Ishikawa (cell line): ENCODE measurements around the gene LAYN.

Experiments used
- CEBPB ChIP-seq: IDR thresholded peaks from 2 replicates; pipeline ENCODE4 v1.6.1; 2012
- CREB1 ChIP-seq: IDR thresholded peaks from 2 replicates; pipeline ENCODE4 v1.6.1; 2012; ENCODE audit warnings: low read depth
- EGR1 ChIP-seq: IDR thresholded peaks from 2 replicates; pipeline ENCODE4 v1.6.1; 2012
- EP300 ChIP-seq: IDR thresholded peaks from 2 replicates; pipeline ENCODE4 v1.6.1; 2012; ENCODE audit warnings: borderline replicate concordance
- FOXM1 ChIP-seq: IDR thresholded peaks from 2 replicates; pipeline ENCODE4 v1.6.1; 2012; ENCODE audit warnings: low read depth, borderline replicate concordance
- MAX ChIP-seq: IDR thresholded peaks from 2 replicates; pipeline ENCODE4 v1.6.1; 2012
- NFIC ChIP-seq: IDR thresholded peaks from 2 replicates; pipeline ENCODE4 v1.6.1; 2012
- RAD21 ChIP-seq: IDR thresholded peaks from 2 replicates; pipeline ENCODE4 v1.6.1; 2012; ENCODE audit warnings: low read depth
- REST ChIP-seq: IDR thresholded peaks from 2 replicates; pipeline ENCODE4 v1.6.1; 2012; ENCODE audit warnings: low read depth, mild to moderate bottlenecking
- TAF1 ChIP-seq: IDR thresholded peaks from 2 replicates; pipeline ENCODE4 v1.6.1; 2012; ENCODE audit warnings: low read depth, mild to moderate bottlenecking
- TCF12 ChIP-seq: IDR thresholded peaks from 2 replicates; pipeline ENCODE4 v1.6.1; 2012; ENCODE audit warnings: low read depth
- TEAD4 ChIP-seq: IDR thresholded peaks from 2 replicates; pipeline ENCODE4 v1.6.1; 2012
- USF1 ChIP-seq: IDR thresholded peaks from 2 replicates; pipeline ENCODE4 v1.6.1; 2012
- YY1 ChIP-seq: IDR thresholded peaks from 2 replicates; pipeline ENCODE4 v1.6.1; 2012; ENCODE audit warnings: low read depth
- ZBTB7A ChIP-seq: IDR thresholded peaks from 2 replicates; pipeline ENCODE4 v1.6.1; 2012; ENCODE audit warnings: low read depth

Gene LAYN, protein sequence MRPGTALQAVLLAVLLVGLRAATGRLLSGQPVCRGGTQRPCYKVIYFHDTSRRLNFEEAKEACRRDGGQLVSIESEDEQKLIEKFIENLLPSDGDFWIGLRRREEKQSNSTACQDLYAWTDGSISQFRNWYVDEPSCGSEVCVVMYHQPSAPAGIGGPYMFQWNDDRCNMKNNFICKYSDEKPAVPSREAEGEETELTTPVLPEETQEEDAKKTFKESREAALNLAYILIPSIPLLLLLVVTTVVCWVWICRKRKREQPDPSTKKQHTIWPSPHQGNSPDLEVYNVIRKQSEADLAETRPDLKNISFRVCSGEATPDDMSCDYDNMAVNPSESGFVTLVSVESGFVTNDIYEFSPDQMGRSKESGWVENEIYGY

GRCh38 chr11:111540114-111540936 lies at the start of gene LAYN:
TSS of gene LAYN (plus strand) at chr11:111540720. CDS start at chr11:111540844, 124 bp downstream.
- TF ChIP-seq CEBPB = no peak

GRCh38 chr11:111494040-111494439 lies 46.5 kb upstream of the LAYN start:
- no peak for TF ChIP-seq REST
- TF ChIP-seq FOXM1 = no peak
- no peak for TF ChIP-seq EGR1
- TF ChIP-seq MAX = no peak
- TF ChIP-seq RAD21 = no peak
- TF ChIP-seq CEBPB = no peak
- no peak for TF ChIP-seq ZBTB7A
- no peak for TF ChIP-seq TEAD4

- TF ChIP-seq YY1 (no peak), MAX (no peak), REST (no peak), EP300 (no peak), EGR1 (no peak), TAF1 (no peak), ZBTB7A (no peak)
Observed at GRCh38 chr11:111499483-111499882, 41.0 kb upstream of the LAYN start.

DNA sequence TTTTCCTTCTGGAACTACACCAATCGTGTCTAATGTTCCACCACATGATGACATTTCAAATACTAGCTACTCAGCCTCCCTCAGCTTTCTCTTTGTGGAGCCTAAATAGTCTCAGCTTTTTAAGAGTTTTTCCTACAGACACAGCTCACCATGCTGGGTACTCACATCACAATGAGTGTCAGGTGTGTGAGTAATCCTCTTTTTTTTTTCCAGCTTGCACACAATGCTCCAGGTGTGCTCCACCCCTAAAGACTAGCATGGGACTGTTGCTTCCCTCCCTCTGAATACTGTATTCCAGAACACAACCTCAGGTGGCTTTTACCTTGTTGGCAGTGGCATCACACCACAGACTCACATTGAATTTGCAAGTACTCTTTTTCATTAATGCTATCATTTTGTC lies 40.0 kb upstream of the LAYN start:
- TF ChIP-seq EGR1 = no peak
- TF ChIP-seq TEAD4 = no peak
- no peak for TF ChIP-seq YY1
- no peak for TF ChIP-seq USF1
- no peak for TF ChIP-seq ZBTB7A
- TF ChIP-seq REST = no peak
- TF ChIP-seq NFIC = no peak
- no peak for TF ChIP-seq TCF12
- no peak for TF ChIP-seq MAX
- no peak for TF ChIP-seq RAD21
- no peak for TF ChIP-seq FOXM1

GRCh38 chr11:111502611-111503010 lies 37.9 kb upstream of the LAYN start:
- TF ChIP-seq EP300 = no peak
- no peak for TF ChIP-seq YY1
- no peak for TF ChIP-seq TAF1
- TF ChIP-seq EGR1 = no peak
- TF ChIP-seq REST = no peak
- TF ChIP-seq USF1 = no peak
- TF ChIP-seq FOXM1 = no peak
- no peak for TF ChIP-seq ZBTB7A
- no peak for TF ChIP-seq CEBPB
- no peak for TF ChIP-seq RAD21
- TF ChIP-seq TEAD4 = no peak
- TF ChIP-seq TCF12 = no peak
- TF ChIP-seq MAX = no peak
- TF ChIP-seq NFIC = no peak
- no peak for TF ChIP-seq CREB1
